ENCODE data around the gene CRB3.
A peak's percentile ranks its signal among the peaks of the same experiment; 100 is the strongest.

Gene CRB3

DNA sequence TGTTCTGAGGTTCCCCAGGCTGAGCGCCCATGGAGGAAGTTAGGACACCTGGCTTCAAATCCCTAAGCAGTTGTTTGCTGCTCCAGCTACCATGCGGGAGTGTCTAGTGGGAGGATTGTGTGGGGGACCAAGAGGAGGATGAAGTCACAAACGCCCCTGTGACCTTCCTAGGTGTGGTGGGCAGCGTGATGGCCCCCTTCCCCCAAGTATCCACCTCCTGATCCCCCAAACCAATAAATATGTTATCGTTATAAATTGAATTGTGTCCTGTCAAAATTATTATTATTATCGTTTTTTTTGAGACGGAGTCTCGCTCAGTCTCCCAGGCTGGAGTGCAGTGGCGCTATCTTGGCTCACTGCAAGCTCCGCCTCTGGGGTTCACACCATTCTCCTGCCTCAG is 30.4 kb upstream of the CRB3 start, which contains the start of gene SLC25A41:
SLC25A41 (minus strand) TSS at position 101 of the 400 bp plus-strand sequence; CDS start at position 31, 70 bp downstream.
- no peak for DNase-seq

DNA sequence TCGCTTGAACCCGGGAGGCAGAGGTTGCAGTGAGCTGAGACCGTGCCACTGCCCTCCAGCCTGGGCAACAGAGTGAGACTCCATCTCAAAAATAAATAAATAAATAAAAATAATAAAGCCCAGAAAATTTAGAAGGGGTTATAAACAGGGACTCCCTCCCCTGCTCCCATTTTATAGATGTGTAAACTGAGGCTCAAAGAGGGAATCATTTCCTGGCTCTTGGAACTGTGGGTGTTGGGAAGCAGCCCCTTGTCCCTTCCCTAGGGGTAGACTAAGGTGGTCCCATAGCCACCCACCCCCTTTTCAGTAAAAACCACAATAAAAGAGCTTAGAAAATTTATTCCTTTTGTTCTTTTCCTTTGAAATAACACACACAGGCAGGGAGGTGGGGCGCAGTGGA is 24.3 kb upstream of the CRB3 start:
- DNase-seq, result no peak

DNA sequence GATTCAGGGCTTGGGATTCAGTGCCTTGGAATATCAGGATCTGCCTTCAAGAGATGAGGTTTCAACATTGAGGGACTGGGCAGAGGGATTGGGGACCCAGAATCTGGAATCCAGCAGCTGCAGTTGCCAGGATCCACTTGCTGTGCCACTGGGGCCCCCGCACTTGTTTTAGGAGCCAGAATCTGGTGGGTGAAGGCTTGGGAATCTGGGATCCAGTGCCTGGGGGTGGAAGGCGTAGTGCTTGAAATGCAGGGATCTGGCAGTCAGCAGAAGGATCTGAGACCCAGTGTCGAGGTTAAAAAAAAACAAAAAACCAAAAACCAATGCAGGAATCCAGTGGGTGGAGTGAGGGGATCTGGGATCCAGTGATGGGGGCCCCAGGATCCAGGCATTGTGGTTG is 23.2 kb upstream of the CRB3 start:
- DNase-seq, result no peak

- DNase-seq, result no peak
Observed at GRCh38 chr19:6442087-6442688, 21.9 kb upstream of the CRB3 start.

- DNase-seq, result no peak
Observed at GRCh38 chr19:6443986-6444385, 20.1 kb upstream of the CRB3 start.

GRCh38 chr19:6446452-6446851 is 17.6 kb upstream of the CRB3 start:
- DNase-seq, result no peak

- DNase-seq, result no peak
Observed at GRCh38 chr19:6448045-6448444, 16.0 kb upstream of the CRB3 start.

GRCh38 chr19:6450166-6450565 is 13.9 kb upstream of the CRB3 start:
- no peak for DNase-seq

GRCh38 chr19:6451583-6452222 is 12.4 kb upstream of the CRB3 start:
- no peak for DNase-seq

DNA sequence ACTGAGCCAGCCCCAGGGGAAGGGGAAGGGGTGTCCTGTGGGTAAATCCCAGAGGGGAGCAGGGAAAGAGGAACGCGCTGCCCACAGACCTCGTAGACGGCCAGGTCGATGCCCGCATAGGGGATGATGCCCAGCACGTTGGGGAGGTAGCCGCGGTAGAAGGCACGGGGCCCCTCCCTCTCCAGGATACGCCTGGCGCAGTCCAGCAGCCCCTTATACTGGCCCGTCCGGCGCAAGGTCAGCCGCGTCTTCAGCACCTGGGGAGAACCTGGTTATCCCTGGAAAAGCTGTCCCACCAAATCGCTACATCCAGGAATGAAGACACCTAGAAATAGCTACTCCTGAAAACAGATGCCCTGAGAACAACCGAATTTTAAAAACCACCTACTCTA is 11.9 kb upstream of the CRB3 start:
- no peak for DNase-seq

DNA sequence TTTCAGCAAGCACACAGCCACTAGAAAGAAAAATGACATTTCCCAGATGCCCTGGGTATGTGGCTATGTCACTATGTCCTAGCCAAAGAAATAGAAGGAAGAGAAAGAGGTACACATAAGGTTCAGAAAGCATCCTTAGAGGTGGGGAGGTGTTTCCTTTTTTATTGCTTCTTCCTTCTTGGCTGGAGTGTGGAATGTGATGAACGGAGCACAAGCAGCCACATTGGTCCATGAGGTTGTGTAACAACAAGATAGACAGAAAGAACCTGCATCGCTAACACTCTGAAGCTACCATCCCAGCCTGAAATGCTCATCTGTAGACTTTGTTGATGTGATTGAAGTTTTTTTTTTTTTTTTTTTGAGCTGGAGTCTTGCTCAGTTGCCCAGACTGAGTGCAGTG is 11.2 kb upstream of the CRB3 start:
- DNase-seq, result no peak

DNA sequence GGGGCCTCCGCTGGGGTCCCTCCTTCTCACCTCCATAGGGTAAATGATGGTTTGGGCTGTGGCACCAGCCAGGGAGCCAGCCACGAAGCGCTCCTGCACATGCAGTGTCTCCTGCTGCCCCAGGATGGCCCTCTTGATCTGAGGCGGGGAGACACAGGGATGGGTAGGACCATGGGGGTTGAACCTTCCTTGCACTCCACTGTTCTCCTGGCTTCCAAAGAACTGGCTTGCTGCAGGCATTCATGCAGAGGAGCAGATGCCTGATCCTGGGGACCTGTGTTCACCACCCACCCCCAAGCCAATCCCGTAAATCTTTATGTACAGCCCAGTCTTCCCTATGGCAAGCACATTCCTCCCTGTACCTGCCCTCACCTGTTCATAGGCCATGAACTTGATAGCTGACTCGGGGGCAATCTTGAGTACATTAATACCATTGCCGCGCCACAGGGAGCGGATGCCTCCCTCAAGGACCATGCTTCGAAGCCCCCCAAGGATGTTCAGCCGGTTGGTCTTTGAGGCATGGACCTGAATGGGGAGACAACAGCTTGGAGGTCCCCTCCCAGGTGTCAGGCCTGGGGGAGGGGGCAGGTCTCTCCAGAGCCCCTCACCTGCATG is 10.0 kb upstream of the CRB3 start:
- no peak for DNase-seq

- DNase-seq, result no peak
Observed at GRCh38 chr19:6455924-6456323, 8.1 kb upstream of the CRB3 start.

- no peak for DNase-seq
Observed at GRCh38 chr19:6457958-6458694, 5.9 kb upstream of the CRB3 start.

DNA sequence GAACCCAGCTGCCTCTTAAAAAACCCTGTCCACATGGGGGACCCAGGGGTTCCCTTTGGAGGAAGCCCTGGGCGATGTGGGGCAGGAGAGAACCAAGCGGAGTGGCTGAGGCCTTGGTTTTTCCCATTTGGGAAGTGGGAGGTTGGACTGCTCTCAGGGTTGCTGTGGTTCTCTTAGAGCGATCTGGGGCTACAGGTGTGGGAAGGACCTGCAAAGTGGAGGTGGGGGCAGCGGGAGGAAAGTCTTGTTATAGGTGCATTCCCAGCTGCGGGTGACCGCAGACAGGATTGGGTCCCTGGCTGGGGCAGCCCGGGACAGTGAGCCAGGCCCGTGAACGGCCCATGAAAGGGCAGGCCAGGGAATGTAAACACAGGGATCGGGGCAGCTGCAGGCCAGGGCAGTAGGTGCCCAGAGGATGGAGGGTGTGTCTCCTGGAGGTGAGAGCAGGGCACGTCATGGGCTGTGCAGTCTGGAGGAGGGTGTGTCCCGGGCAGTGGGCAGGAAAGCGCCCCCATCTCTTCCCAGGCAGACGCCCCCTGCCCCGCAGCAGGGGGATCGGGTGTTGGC is 5.3 kb upstream of the CRB3 start:
- no peak for DNase-seq

DNA sequence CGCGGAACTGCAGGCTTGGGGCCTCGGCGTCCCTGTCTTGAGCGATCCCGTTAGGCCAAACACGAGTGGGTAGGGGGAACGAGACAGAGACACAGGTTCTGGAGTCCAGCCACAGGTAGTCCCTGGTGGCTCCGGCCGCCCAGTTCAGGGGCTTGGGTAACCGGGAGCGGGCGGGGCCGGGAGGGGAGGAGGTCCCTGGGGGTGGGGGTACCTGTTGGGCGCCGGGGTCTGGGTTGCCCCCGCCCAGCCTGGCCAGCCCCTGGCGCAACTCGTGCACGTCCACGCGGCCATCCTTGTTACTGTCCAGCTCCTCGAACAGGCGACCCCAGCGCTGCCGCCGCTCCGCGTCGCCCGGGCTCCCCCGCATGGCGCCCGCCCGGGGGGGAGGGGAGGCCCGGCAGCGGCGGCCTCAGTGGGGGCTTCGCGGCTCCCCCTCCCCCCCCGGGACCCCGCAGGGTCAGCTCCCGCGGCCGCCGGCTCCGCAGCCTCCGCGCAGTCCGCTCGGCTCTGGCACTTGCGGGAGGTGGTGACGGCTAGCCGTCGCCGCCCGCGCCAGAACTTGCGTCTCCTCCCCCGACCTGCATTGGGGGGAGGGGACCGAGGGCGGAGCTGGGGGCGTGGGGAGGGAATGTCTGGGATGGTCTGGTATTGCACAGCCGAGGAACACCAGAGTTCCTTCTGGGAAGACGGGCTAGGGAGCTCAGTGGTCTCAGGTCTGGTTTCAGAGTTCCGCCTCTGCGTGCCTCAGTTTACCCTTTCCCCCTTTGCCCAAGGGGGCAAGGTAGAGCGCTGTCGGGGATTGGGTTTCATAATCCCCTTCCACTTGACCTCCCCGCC is 4.6 kb upstream of the CRB3 start, which contains the start of gene SLC25A23:
SLC25A23 (minus strand) TSS at position 531 of the 837 bp plus-strand sequence; CDS start at position 367, 164 bp downstream.
- DNase-seq, result peak; percentile 82

- peak; percentile 99 for DNase-seq
Observed at GRCh38 chr19:6460099-6460884, 3.8 kb upstream of the CRB3 start.

GRCh38 chr19:6465006-6465405 is 935 bp downstream of the CRB3 start:
- no peak for DNase-seq

DNA sequence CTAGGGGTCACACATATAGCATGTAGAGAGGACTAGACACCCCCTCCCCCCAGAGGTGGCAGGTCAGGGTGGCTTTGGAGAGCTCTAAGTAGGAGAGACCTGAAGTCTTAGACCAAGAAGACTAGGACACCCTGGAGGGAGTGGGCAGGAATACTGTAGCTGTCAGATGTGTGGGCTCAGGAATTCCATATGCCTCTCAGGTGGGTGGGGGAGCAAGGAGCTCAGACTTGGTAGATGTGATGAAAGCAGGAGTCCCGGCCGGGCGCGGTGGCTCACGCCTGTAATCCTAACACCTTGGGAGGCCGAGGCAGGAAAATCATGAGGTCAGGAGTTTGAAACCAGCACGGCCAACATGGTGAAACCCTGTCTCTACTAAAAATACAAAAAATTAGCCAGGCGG is 1.6 kb downstream of the CRB3 start:
- DNase-seq, result no peak

DNA sequence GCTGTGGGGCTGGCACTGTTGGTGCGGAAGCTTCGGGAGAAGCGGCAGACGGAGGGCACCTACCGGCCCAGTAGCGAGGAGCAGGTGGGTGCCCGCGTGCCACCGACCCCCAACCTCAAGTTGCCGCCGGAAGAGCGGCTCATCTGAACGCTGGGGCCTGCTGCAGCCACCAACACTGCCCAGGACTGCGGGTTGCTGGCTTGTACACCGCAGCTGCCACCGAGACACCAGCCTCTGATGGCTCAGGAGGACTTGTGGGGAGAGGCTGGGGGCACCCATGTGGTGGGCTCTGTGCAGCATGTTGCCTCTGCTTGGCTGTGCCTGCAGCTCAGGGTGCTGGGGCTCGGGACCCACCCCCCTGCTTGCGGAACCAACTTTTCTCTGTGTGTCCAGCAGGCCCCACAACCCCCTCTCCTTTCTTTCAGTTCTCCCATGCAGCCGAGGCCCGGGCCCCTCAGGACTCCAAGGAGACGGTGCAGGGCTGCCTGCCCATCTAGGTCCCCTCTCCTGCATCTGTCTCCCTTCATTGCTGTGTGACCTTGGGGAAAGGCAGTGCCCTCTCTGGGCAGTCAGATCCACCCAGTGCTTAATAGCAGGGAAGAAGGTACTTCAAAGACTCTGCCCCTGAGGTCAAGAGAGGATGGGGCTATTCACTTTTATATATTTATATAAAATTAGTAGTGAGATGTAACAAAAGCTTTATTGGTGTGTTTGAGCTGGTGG is 2.6 kb downstream of the CRB3 start:
- no peak for DNase-seq

DNA sequence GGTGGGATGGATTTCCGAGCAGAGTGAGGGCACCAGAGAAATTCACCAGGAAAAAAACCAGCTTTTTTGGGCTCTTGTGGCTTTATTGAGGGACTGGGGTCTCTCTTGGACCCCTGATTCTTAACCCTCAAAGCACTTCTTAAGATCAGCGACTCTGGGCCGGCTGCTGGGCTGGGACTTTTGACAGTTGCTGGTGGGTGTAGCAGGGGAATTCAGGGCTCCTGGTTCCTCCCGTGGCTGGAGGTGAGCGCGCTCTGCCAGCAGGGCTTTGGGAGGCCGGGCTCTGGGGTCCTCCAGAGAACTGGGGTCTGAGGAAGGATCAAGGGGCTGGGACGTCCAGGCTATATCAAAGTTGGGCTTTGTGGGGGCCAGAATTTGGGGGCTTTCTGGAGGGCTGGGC is 3.3 kb downstream of the CRB3 start:
- no peak for DNase-seq

Data from RPMI8226 (cell line).